ENCODE measurements around the gene LAMC3.

LAMC3 gene

GRCh38 chr9:131027872-131028179 is 18.9 kb downstream of the LAMC3 start:
- Histone ChIP-seq H3K36me3 (ENCODE audit: control insufficient read depth, insufficient read depth, low read length) (no peaks in the 10 kb centered on the region), H3K4me3 (replicated peaks; ENCODE audit: low read depth, low read length) (no peak overlapping the region), H3K27me3 (replicated peaks; ENCODE audit: control insufficient read depth, insufficient read depth, low read length) (no peaks in the 10 kb centered on the region)
- DNase-seq (ENCODE audit: extremely low read depth, insufficient read length) = no peak
- TF ChIP-seq CTCF (IDR thresholded peaks at IDR 0.05; ENCODE audit: insufficient read depth, low read length, poor library complexity, severe bottlenecking) = no peak

GRCh38 chr9:131028221-131028884 is 19.4 kb downstream of the LAMC3 start:
- Histone ChIP-seq H3K4me3 (replicated peaks; ENCODE audit: low read depth, low read length) (no peak overlapping the region), H3K36me3 (ENCODE audit: control insufficient read depth, insufficient read depth, low read length) (no peaks in the 10 kb centered on the region), H3K27me3 (replicated peaks; ENCODE audit: control insufficient read depth, insufficient read depth, low read length) (no peaks in the 10 kb centered on the region)
- no peak for TF ChIP-seq CTCF (IDR thresholded peaks at IDR 0.05; ENCODE audit: insufficient read depth, low read length, poor library complexity, severe bottlenecking)
- no peak for DNase-seq (ENCODE audit: extremely low read depth, insufficient read length)

- Histone ChIP-seq H3K4me3 (replicated peaks; ENCODE audit: low read depth, low read length) (no peak overlapping the region), H3K36me3 (ENCODE audit: control insufficient read depth, insufficient read depth, low read length) (no peaks in the 10 kb centered on the region), H3K27me3 (replicated peaks; ENCODE audit: control insufficient read depth, insufficient read depth, low read length) (no peaks in the 10 kb centered on the region)
- TF ChIP-seq CTCF (IDR thresholded peaks at IDR 0.05; ENCODE audit: insufficient read depth, low read length, poor library complexity, severe bottlenecking) = no peak
- no peak for DNase-seq (ENCODE audit: extremely low read depth, insufficient read length)
These were observed 20.1 kb downstream of the LAMC3 start for GRCh38 chr9:131028931-131029573.

GRCh38 chr9:131029574-131029952 is 20.6 kb downstream of the LAMC3 start:
- Histone ChIP-seq H3K36me3 (ENCODE audit: control insufficient read depth, insufficient read depth, low read length) (no peaks in the 10 kb centered on the region), H3K27me3 (replicated peaks; ENCODE audit: control insufficient read depth, insufficient read depth, low read length) (no peaks in the 10 kb centered on the region), H3K4me3 (replicated peaks; ENCODE audit: low read depth, low read length) (no peak overlapping the region)
- TF ChIP-seq CTCF (IDR thresholded peaks at IDR 0.05; ENCODE audit: insufficient read depth, low read length, poor library complexity, severe bottlenecking) = no peak
- DNase-seq (ENCODE audit: extremely low read depth, insufficient read length) = no peak

GRCh38 chr9:131030239-131031004 is 21.4 kb downstream of the LAMC3 start:
- DNase-seq (ENCODE audit: extremely low read depth, insufficient read length) = no peak
- TF ChIP-seq CTCF (IDR thresholded peaks at IDR 0.05; ENCODE audit: insufficient read depth, low read length, poor library complexity, severe bottlenecking) = no peak
- H3K4me3 ChIP-seq (replicated peaks; ENCODE audit: low read depth, low read length) = no peak overlapping the region
- H3K36me3 ChIP-seq (ENCODE audit: control insufficient read depth, insufficient read depth, low read length) = no peaks in the 10 kb centered on the region
- no peaks in the 10 kb centered on the region for H3K27me3 ChIP-seq (replicated peaks; ENCODE audit: control insufficient read depth, insufficient read depth, low read length)

Measured in GM06990 (cell line).